Fibroblast of villous mesenchyme (primary cell): ENCODE measurements around the gene PGGHG. TPM values are rescaled to one million over a fixed set of nuclear protein-coding genes. Genes with fewer than 3 reads are reported as not detected.

ENCODE experiments used
- DNase-seq: peaks from one replicate; pipeline ENCODE4 v3.0.0-alpha.2; 2010; ENCODE audit warnings: low read depth
- H3K4me3 ChIP-seq: 2 replicates; pipeline ENCODE4 v1.5.1; 2011; ENCODE audit warnings: low read depth, mild to moderate bottlenecking, low read length
- CTCF ChIP-seq: IDR thresholded peaks from 2 replicates; pipeline ENCODE4 v1.5.1; 2012; ENCODE audit warnings: low read depth, mild to moderate bottlenecking, low read length; ENCODE audit not compliant: insufficient read depth
- small RNA-seq: library from RNA; depleted of rRNA; stranded (forward); fragments of <200 nt; gene quantifications from one replicate; pipeline ENCODE3, GENCODE V24; 2012
- total RNA-seq: library from RNA; depleted of rRNA; stranded (reverse); fragments of >200 nt; gene quantifications from 2 replicates; pipeline ENCODE4 v1.2.3, GENCODE V29; 2012

Gene PGGHG
- total RNA-seq, 1 donor: 7.8 TPM

- TF ChIP-seq CTCF: no peak
- H3K4me3 ChIP-seq: no peak overlapping the region
- no peak for DNase-seq
These were observed 53.4 kb downstream of the PGGHG start for GRCh38 chr11:342328-342727.

- DNase-seq: no peak
- no peak for TF ChIP-seq CTCF
These were observed 56.1 kb downstream of the PGGHG start for GRCh38 chr11:344836-345578.

More at GRCh38 chr11:344836-345578, 56.1 kb downstream of the PGGHG start:
- H3K4me3 ChIP-seq: no peak overlapping the region

Small RNA genes within 50 kb of the gene (small RNA-seq; reads per million reads assigned to genes)
- not detected for gene AC136475.6

Other genes with a start within 250 kb of the PGGHG start
- gene SCGB1C1, start 96.0 kb upstream of the PGGHG start, total RNA-seq: not detected in 2 replicates
- 22.0 and 23.8 TPM in 2 replicates for gene BET1L, start 81.7 kb upstream of the PGGHG start, total RNA-seq
- 154 and 167 TPM in 2 replicates for gene RIC8A, start 81.4 kb upstream of the PGGHG start, total RNA-seq
- gene SIRT3, start 52.8 kb upstream of the PGGHG start, total RNA-seq: 10.3 and 10.4 TPM in 2 replicates
- gene PSMD13, start 52.1 kb upstream of the PGGHG start, total RNA-seq: 130 and 140 TPM in 2 replicates
- gene NLRP6, start 10.7 kb upstream of the PGGHG start, total RNA-seq: not detected in 2 replicates
- not detected in 2 replicates for gene IFITM5, start 10.4 kb downstream of the PGGHG start, total RNA-seq
- 38.4 and 107 TPM in 2 replicates for gene IFITM2, start 18.7 kb downstream of the PGGHG start, total RNA-seq
- gene IFITM1, start 24.9 kb downstream of the PGGHG start, total RNA-seq: 76.4 and 117 TPM in 2 replicates
- gene IFITM3, start 31.7 kb downstream of the PGGHG start, total RNA-seq: 83.3 and 94.1 TPM in 2 replicates
- gene B4GALNT4, start 80.4 kb downstream of the PGGHG start, total RNA-seq: 0.43 and 1.3 TPM in 2 replicates
- 2.2 and 2.6 TPM in 2 replicates for gene PKP3, start 105.1 kb downstream of the PGGHG start, total RNA-seq
- 10.8 and 14.5 TPM in 2 replicates for gene SIGIRR, start 125.9 kb downstream of the PGGHG start, total RNA-seq
- gene ANO9, start 152.9 kb downstream of the PGGHG start, total RNA-seq: not detected in 2 replicates
- gene PTDSS2, start 161.2 kb downstream of the PGGHG start, total RNA-seq: 31.5 and 34.8 TPM in 2 replicates
- 259 and 276 TPM in 2 replicates for gene RNH1, start 218.1 kb downstream of the PGGHG start, total RNA-seq
- 36.7 and 47.0 TPM in 2 replicates for gene HRAS, start 246.4 kb downstream of the PGGHG start, total RNA-seq
- 0.43 and 0.64 TPM in 2 replicates for gene LRRC56, start 248.4 kb downstream of the PGGHG start, total RNA-seq